Right lobe of liver (tissue), 6 donors: ENCODE results near the gene TMC8. TPM values are rescaled to one million over a fixed set of nuclear protein-coding genes. Genes with fewer than 3 reads are reported as not detected.

Experiments
- ATAC-seq, 4 donors: fragments of 200-7000 bp; cut with Tn5 transposase; one replicate each; pipeline ENCODE4 v1.9.1; 2020; ENCODE audit warnings: mild to moderate bottlenecking in 4 of 4, moderate library complexity in 4 of 4
- DNase-seq, 3 donors: peaks; one replicate each; pipeline ENCODE4 v3.0.0-alpha.2; 2020
- H3K27ac ChIP-seq, 3 donors: fragments of 200-600 bp; one replicate each; pipeline ENCODE4 v1.8.0; 2022
- H3K27me3 ChIP-seq, 2 donors: fragments of 200-600 bp; one replicate each; pipeline ENCODE4 v1.8.0; 2022
- H3K36me3 ChIP-seq, 4 donors: fragments of 200-600 bp; sonication (generic) in 1 of 4; one replicate each; pipeline versions ENCODE4 v1.5.1 to v1.8.0; 2017 to 2022; ENCODE audit warnings: control low read depth in 1 of 4
- H3K4me1 ChIP-seq, 4 donors: fragments of 200-600 bp; sonication (generic) in 1 of 4; one replicate each; pipeline versions ENCODE4 v1.5.1 to v1.8.0; 2017 to 2022; ENCODE audit warnings: control low read depth in 1 of 4
- H3K4me3 ChIP-seq, 3 donors: fragments of 200-600 bp; one replicate each; pipeline ENCODE4 v1.8.0; 2022
- H3K9me3 ChIP-seq, 4 donors: fragments of 200-600 bp; sonication (generic) in 1 of 4; one replicate each; pipeline versions ENCODE4 v1.5.1 to v1.8.0; 2017 to 2022; ENCODE audit warnings: control low read depth in 1 of 4
- POLR2A ChIP-seq: fragments of 450-650 bp; IDR thresholded peaks from one replicate; pipeline ENCODE4 v1.6.1; 2017; ENCODE audit warnings: antibody characterized with exemption, mild to moderate bottlenecking
- WGBS: methylation state at CpG from one replicate; pipeline ENCODE4 v1.1.6; 2018; ENCODE audit warnings: low coverage, low lambda C conversion rate; ENCODE audit not compliant: insufficient coverage; ENCODE audit errors: missing lambda C conversion rate; 5-methylcytosine and 5-hydroxymethylcytosine counted together
- intact Hi-C, 2 donors: fragments of 100-400 bp; cut with DNase I; formaldehyde crosslinking; loops; one replicate each; pipeline versions ENCODE4 v1.11.2 to v1.14.1; 2022
- total RNA-seq, 6 experiments: library from RNA; depleted of rRNA in 2 of 6; stranded (reverse); fragments of >200 nt in 2 of 6; fragmentation: NEBNext Ultra II Directional in 3 of 6; extraction: Animal tissue kit (Norgen Biotek cat#: 25700) in 3 of 6; gene quantifications; one replicate each; pipeline versions ENCODE4 v1.1.0 to v1.2.4, GENCODE V29; 2016 to 2023
- TF ChIP-seq, protein P1 (sequence below), 4 donors: fragments of 200-600 bp in 3 of 4; fragments of 450-650 bp in 1 of 4; IDR thresholded peaks; one replicate each; pipeline versions ENCODE4 v1.5.1 to v1.8.0; 2016 to 2022; ENCODE audit warnings: antibody characterized with exemption in 4 of 4, mild to moderate bottlenecking in 2 of 4
- donor health status: DM: no; HTN: yes; CAD: no.
- donor health status: DM: no; HTN: no; CAD: no.
- donor health status: DM: no; HTN: no; CAD: no.
- donor health status: DM: no; HTN: yes; CAD: no.
- donor health status: DM: no; HTN: yes; CAD: no.

TMC8 gene
- total RNA-seq, 6 experiments from 2014 or later: 2.4 to 7.2 (median 4.8) TPM

DNA sequence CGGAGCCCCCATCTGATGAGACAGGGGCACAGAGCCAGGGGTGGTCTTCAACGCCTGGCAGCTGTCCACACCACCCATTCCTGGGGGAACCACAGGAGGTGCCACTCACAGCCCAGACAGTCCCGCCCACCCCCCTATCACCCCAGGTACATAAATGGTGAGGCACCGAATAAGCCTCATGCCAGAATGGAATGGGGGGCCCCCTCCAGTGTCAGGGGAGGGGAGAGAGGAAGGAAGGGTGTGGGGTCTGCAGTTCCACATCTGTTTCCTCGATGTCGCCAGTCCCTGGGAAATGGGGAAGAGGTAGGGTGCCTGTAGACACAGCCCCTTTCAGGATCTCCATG lies 3.7 kb upstream of the TMC8 start:
- intact Hi-C loops: no loop called here
- Histone ChIP-seq H3K27me3 (no peaks in the 10 kb centered on the region), H3K36me3 (no peaks in the 10 kb centered on the region), H3K4me1 (peaks cover 0 to 25% (median 2%) of the 10 kb centered on the region in 4 donors), H3K4me3 (peak overlapping the region in 1 of 3 donors; percentile 4), H3K9me3 (no peaks in the 10 kb centered on the region), H3K27ac (peak overlapping the region in 2 of 3 donors; percentile 77 to 80)
- no peak for TF ChIP-seq POLR2A
- TF ChIP-seq, protein P1, sequence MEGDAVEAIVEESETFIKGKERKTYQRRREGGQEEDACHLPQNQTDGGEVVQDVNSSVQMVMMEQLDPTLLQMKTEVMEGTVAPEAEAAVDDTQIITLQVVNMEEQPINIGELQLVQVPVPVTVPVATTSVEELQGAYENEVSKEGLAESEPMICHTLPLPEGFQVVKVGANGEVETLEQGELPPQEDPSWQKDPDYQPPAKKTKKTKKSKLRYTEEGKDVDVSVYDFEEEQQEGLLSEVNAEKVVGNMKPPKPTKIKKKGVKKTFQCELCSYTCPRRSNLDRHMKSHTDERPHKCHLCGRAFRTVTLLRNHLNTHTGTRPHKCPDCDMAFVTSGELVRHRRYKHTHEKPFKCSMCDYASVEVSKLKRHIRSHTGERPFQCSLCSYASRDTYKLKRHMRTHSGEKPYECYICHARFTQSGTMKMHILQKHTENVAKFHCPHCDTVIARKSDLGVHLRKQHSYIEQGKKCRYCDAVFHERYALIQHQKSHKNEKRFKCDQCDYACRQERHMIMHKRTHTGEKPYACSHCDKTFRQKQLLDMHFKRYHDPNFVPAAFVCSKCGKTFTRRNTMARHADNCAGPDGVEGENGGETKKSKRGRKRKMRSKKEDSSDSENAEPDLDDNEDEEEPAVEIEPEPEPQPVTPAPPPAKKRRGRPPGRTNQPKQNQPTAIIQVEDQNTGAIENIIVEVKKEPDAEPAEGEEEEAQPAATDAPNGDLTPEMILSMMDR (IDR thresholded peaks at IDR 0.05): no peak
- WGBS: 50% methylated on average over 2 of the region's 6 CpGs
- DNase-seq: no peak
- ATAC-seq: no peak

DNA sequence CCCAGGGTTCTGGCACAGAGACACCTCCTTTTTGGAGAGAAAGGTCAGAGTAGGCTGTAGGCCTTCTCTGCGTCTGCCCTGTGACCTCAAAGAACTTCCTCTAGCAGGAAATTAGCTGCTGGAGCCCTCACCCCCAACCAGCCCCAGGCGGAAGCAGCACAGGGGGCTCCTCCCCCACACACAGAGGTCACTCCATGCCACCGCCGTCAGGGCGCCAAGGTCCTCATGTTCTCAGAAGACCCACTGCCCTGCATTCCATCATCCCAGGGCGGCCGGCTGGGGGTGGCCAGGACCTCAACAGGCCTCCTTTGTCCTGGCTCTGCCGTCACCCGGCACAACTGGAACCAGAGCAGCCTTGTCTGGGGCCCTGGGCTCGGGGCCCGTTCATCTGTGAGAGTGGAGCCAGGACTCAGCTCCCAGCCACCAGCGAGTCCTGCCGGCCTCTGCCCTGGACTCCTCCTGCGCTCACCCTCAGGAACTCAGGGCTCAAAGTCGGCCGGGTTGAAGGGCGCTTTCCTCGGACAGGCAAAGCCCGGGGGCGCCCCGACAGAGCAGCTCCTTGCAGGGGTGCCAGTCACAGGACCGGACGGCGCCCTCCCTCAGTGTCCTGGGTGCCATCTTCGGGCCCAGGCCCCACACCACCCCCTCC lies 3.2 kb upstream of the TMC8 start:
- Histone ChIP-seq H3K27ac (peak overlapping the region; percentile 69 to 80 (median 77)), H3K36me3 (no peaks in the 10 kb centered on the region), H3K27me3 (no peaks in the 10 kb centered on the region), H3K9me3 (no peaks in the 10 kb centered on the region), H3K4me1 (peaks cover 0 to 25% (median 2%) of the 10 kb centered on the region in 4 donors), H3K4me3 (peak overlapping the region; percentile 58 to 76 (median 60))
- DNase-seq (peak; percentile 75 to 83 (median 76)), ATAC-seq (peak; percentile 54 to 56 (median 55))
- intact Hi-C loops: no loop called here
- 4% methylated on average over 10 of the region's 25 CpGs for WGBS
- TF ChIP-seq POLR2A: peak; percentile 41
- TF ChIP-seq, protein P1 (IDR thresholded peaks at IDR 0.05): no peak

DNA sequence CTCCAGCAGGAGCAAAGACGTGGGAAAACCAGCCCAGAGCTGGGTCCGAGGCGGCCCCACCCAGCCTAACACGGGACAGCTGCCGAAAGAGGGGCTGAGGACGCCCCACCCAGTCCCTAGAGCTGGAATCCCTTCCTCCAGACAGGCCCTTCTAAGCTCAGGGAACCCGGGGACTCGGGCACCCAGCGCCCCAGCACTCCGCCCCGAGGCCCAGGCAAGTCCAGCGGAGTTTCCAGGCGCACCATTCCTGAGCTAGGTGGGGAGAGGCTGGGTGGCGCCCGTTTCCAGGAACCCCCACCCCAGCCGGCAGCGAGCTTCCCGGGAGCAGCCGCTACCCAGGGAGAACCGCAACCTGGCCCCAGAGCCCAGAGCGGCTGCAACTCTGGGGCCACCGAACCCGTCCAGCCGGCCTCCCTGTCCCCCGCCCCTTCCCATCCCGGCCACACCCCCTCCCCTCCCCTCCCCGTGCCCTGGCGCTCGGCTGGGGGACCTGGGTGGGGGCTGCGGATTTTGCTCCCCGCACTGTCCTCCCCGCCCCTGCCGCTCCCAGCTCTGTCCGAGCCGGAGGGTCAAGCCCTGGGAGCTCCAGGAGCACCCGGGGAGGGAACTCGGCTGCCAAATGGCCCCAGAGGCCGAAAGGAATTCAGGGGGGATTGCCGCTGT lies 2.6 kb upstream of the TMC8 start:
- Histone ChIP-seq H3K27ac (peak overlapping the region; percentile 69 to 80 (median 77)), H3K9me3 (no peaks in the 10 kb centered on the region), H3K27me3 (no peaks in the 10 kb centered on the region), H3K4me3 (peak overlapping the region; percentile 58 to 76 (median 60)), H3K4me1 (peaks cover 0 to 25% (median 2%) of the 10 kb centered on the region in 4 donors), H3K36me3 (no peaks in the 10 kb centered on the region)
- DNase-seq: peak in 2 of 3 donors; percentile 65 to 66
- TF ChIP-seq, protein P1 (IDR thresholded peaks at IDR 0.05): no peak
- no peak for TF ChIP-seq POLR2A
- peak; percentile 19 to 30 (median 25) for ATAC-seq
- 4% methylated on average over 5 of the region's 39 CpGs for WGBS
- intact Hi-C loops: no loop called here

DNA sequence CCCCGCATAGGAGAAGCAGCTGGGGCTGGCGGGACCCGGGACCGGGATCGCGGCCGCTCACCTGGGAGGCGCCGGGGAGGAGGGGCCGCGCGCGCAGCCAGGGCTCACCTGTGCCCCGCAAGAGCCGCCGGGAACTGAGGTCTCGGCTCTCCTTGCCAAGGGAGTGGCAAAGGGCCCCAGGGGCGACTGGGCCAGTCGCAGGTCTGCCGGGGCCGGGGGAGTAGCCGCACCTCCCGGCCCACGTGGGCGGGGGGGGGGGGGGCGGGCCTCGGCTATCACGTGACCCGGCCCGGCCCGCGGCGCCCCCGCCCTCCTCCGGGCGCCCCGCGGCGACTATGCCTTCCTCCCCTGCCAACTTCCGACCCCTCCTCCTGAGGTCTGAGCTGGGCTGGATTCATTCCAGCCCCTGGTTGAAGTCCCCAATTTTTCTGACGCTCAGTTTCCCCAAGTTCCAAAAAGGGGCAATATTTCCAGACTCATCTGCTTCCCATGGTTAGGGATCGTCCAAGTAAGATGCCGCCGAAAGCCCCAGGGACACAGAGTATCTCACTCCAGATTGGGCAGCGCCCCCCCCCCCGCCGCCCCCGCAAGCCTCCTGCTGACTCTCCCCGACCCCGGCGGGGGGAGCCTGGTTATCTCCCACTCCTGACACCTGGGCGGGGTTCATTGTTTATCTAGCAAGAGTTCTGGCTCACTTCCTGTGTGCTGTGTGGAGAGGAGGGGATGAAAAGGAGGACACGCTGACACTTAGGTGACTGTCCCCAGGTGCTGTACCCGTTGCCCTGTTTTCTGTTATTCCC lies 1.8 kb upstream of the TMC8 start, which contains the start of gene TMC6:
Gene TMC6 (minus strand): TSS at position 205 of the 800 bp plus-strand sequence. CDS start 1,923 bp downstream, outside the sequence.
- no peaks in the 10 kb centered on the region for H3K9me3 ChIP-seq
- DNase-seq: peak in 1 of 3 donors; percentile 66
- no peaks in the 10 kb centered on the region for H3K27me3 ChIP-seq
- intact Hi-C loops: no loop called here
- peak; percentile 11 to 39 (median 26) for ATAC-seq
- WGBS: 3% methylated on average over 7 of the region's 54 CpGs
- TF ChIP-seq POLR2A: peak; percentile 54
- TF ChIP-seq, protein P1 (IDR thresholded peaks at IDR 0.05): no peak
- peaks cover 0 to 25% (median 2%) of the 10 kb centered on the region in 4 donors for H3K4me1 ChIP-seq
- peak within 1 kb of the TSS; percentile 69 to 80 (median 77) for H3K27ac ChIP-seq
- H3K36me3 ChIP-seq: no peaks in the 10 kb centered on the region
- H3K4me3 ChIP-seq: peak within 1 kb of the TSS; percentile 58 to 76 (median 60)
